HFFc6 (cell line): ENCODE data around the gene GJC2. TPM values are rescaled to one million over a fixed set of nuclear protein-coding genes. Genes with fewer than 3 reads are reported as not detected.

ENCODE experiments used
- DNase-seq: peaks from one replicate; pipeline ENCODE4 v3.0.0-alpha.2; 2018
- H3K27ac Mint-ChIP-seq: 2 replicates; pipeline ENCODE4 v1.8.0; 2020; ENCODE audit warnings: mild to moderate bottlenecking, mixed read lengths
- H3K27me3 Mint-ChIP-seq: 2 replicates; pipeline ENCODE4 v1.8.0; 2021; ENCODE audit warnings: mild to moderate bottlenecking, moderate library complexity, mixed read lengths; ENCODE audit not compliant: insufficient read depth
- H3K36me3 Mint-ChIP-seq: 2 replicates; pipeline ENCODE4 v1.8.0; 2021; ENCODE audit warnings: low read depth, mixed read lengths
- H3K4me1 Mint-ChIP-seq: 2 replicates; pipeline ENCODE4 v1.8.0; 2020; ENCODE audit warnings: low read depth, mixed read lengths
- H3K4me3 Mint-ChIP-seq: 2 replicates; pipeline ENCODE4 v1.8.0; 2020; ENCODE audit warnings: mild to moderate bottlenecking, moderate library complexity, mixed read lengths
- H3K9me3 Mint-ChIP-seq: 2 replicates; pipeline ENCODE4 v1.8.0; 2020; ENCODE audit warnings: mild to moderate bottlenecking, mixed read lengths
- total RNA-seq, 6 experiments: library from RNA; stranded (reverse); fragmentation: NEBNext Ultra II Directional; extraction: Animal tissue kit (Norgen Biotek cat#: 25700); gene quantifications; 2 replicates in 1 of 6; 3 replicates in 5 of 6; pipeline ENCODE4 v1.2.3, GENCODE V29; 2021
- TF ChIP-seq, protein P1 (sequence below): fragments of 200-600 bp; sonication (generic); IDR thresholded peaks from 2 replicates; pipeline ENCODE4 v1.5.0; 2021; ENCODE audit warnings: antibody characterized with exemption, mild to moderate bottlenecking

Gene GJC2
- total RNA-seq, 6 experiments from 2014 or later, result 1.1 to 2.3 (median 1.2) TPM

DNA sequence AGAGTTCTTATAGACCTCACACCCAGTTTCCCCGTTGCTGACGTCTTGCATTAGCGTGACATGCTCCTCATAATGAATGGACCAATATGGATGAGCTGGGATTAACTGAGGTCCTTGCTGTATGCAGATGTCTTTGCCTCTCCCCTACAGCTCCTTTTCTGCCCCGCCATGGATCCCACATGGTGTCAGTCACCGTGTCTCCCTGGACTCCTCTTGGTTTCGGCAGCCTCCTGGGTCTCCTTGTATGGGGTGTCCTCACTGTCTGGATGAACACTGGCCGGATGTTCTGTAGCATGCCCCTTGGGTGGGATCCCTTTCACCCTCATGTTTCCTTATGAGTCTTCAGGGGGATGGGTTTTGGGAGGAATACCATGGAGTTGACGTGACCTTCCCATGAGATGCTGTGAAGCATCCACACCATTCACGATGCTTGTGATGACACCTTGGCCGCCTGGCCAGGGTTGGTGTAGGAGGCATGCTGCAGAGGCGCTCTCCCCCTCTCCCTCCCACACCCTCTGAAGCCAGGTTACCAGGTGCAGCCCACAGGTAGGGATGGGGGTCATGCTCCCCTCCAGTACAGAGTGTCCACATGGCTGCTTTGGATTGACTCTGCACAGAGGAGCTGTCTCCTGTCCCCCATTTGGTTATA, 4.4 kb downstream of the GJC2 start:
- Mint-ChIP-seq H3K27ac (no peak overlapping the region), H3K27me3 (no peaks in the 10 kb centered on the region), H3K9me3 (no peaks in the 10 kb centered on the region), H3K4me1 (peaks cover 8% of the 10 kb centered on the region), H3K36me3 (no peaks in the 10 kb centered on the region), H3K4me3 (no peak overlapping the region)
- no peak for DNase-seq
- TF ChIP-seq, protein P1, sequence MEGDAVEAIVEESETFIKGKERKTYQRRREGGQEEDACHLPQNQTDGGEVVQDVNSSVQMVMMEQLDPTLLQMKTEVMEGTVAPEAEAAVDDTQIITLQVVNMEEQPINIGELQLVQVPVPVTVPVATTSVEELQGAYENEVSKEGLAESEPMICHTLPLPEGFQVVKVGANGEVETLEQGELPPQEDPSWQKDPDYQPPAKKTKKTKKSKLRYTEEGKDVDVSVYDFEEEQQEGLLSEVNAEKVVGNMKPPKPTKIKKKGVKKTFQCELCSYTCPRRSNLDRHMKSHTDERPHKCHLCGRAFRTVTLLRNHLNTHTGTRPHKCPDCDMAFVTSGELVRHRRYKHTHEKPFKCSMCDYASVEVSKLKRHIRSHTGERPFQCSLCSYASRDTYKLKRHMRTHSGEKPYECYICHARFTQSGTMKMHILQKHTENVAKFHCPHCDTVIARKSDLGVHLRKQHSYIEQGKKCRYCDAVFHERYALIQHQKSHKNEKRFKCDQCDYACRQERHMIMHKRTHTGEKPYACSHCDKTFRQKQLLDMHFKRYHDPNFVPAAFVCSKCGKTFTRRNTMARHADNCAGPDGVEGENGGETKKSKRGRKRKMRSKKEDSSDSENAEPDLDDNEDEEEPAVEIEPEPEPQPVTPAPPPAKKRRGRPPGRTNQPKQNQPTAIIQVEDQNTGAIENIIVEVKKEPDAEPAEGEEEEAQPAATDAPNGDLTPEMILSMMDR, result no peak

DNA sequence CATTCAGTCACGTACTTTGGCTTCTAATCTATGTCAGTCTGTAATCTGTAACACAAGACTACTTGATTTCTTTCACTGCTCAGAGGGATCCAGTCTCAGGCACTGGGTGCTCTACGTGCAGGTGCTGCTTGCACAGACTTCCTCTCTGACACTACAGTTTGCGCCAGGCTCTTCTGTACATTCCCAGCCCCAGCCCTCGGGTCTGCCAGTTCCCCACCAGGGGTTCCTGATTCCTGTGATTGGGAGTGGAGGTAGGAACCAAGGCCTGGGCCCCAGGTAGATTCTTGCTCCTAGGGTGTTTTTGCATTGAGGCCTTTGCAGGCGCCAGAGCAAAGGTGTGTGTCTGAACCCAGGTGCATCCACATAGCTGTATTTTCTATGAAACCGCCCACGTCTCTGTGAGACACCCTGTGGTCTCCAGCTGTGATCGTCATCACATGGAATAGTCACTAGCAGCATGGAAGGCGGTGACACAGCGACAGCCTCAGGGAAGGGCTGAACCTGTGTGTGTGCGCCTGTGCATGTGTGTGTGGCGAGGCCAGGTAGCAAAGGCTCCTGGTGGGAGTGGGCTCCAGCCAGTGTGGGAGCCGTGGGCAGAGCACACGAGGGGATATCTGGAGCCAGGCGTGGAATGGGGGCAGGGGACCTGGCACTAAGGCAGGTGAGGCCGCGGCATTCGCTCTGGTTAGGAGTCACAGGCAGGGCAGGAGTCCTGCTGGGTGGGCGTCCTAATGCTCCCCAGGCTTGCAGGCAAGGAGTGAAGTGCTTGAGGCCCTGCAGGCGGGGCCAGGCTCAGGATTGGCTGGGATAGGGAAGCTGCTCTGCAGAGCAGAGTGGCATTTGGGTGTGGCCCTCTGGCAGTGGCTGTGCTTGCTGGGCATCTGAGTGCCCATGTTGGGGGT, 5.2 kb downstream of the GJC2 start:
- DNase-seq, result no peak
- H3K36me3 Mint-ChIP-seq, result no peaks in the 10 kb centered on the region
- peaks cover 8% of the 10 kb centered on the region for H3K4me1 Mint-ChIP-seq
- TF ChIP-seq, protein P1, result no peak
- H3K27me3 Mint-ChIP-seq, result no peaks in the 10 kb centered on the region; the same call in 1 of the 2 replicates
- H3K27ac Mint-ChIP-seq, result no peak overlapping the region
- no peaks in the 10 kb centered on the region for H3K9me3 Mint-ChIP-seq
- no peak overlapping the region for H3K4me3 Mint-ChIP-seq

DNA sequence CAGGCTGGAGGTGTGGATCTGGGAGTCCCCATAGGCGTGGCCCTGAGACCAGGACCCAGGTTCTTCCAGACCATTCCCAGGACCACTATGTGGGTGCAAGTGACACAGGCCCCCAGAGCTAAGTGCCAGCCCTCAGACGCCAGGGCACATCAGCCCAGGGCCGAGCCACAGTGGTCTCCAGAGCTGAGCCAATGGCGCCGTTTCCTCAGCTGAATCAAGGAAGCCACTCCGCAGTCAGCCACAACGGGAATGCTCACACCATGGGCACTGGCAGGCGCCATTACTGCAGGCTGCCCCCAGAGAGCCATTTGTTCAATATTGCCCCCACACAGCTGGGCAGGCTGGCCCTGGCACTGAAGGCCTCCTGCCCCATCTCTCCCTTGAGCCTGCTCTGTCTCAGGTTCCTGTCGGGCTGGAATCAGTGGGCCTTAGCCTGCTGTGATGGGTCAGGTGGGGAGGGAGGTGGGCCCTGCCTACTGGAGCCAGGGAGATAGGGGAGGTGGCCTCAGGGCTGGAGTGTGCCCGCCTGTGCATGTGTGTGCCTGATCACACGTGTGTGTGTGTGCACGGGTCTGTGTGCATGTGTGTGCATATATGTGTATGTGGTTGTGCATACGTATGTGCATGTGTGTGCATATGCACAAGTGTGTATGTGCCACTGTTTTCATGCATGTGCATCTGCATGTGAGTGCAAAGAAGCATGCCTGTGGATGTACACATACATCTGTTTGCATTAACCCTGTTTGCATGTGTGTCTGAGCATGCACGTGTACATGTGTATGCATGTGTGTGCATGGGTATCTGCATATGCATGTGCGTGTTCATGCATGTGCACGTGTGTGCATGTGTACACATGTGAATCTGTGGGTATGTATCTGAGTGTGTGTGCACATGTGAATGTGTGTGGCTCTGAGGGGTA, 6.1 kb downstream of the GJC2 start:
- H3K4me1 Mint-ChIP-seq, result peaks cover 7% of the 10 kb centered on the region
- H3K4me3 Mint-ChIP-seq, result no peak overlapping the region
- TF ChIP-seq, protein P1, result no peak

DNA sequence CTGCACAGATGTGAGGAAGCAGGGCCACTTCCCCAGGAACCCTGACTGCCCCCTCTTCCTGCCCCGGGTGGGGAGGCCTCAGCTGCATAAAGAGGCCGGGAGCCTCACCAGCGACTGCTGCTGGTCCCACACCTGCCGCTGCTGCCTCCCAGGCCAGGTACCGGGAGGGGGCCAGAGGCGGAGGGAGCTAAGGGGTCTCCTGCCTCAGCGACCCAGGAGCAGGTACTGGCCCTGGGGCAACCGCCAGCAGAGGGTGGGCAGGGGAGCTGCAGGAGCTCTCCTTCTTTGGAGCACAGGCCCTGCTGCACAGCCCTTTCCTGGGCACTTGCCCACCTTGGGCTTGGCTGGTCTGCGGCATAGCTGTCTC, 6.8 kb downstream of the GJC2 start:
- peaks cover 4% of the 10 kb centered on the region; the same call in 1 of the 2 replicates for H3K4me1 Mint-ChIP-seq
- no peak overlapping the region for H3K27ac Mint-ChIP-seq
- no peaks in the 10 kb centered on the region for H3K9me3 Mint-ChIP-seq
- no peaks in the 10 kb centered on the region; the same call in 1 of the 2 replicates for H3K27me3 Mint-ChIP-seq
- TF ChIP-seq, protein P1, result no peak
- no peak for DNase-seq
- no peaks in the 10 kb centered on the region for H3K36me3 Mint-ChIP-seq
- H3K4me3 Mint-ChIP-seq, result no peak overlapping the region

More for the DNA sequence above, 6.1 kb downstream of the GJC2 start:
- no peak overlapping the region for H3K27ac Mint-ChIP-seq
- no peaks in the 10 kb centered on the region for H3K36me3 Mint-ChIP-seq
- H3K9me3 Mint-ChIP-seq, result no peaks in the 10 kb centered on the region
- DNase-seq, result no peak
- H3K27me3 Mint-ChIP-seq, result no peaks in the 10 kb centered on the region; the same call in 1 of the 2 replicates
